Epithelial cell of esophagus (primary cell): ENCODE measurements around the gene CFAP46.
"Not testable (repeated sequence)": the region's sequence is repeated elsewhere in the genome, so short reads cannot be mapped to it uniquely, and the experiment has no call there.

ENCODE experiments used
- DNase-seq: peaks from one replicate; pipeline ENCODE4 v3.0.0; 2010; ENCODE audit warnings: low read depth
- H3K4me3 ChIP-seq: 2 replicates; pipeline ENCODE4 v1.5.1; 2011; ENCODE audit warnings: mild to moderate bottlenecking, low read length, control low read depth
- CTCF ChIP-seq: IDR thresholded peaks from 2 replicates; pipeline ENCODE4 v1.5.1; 2011; ENCODE audit warnings: low read depth, mild to moderate bottlenecking, low read length, control low read depth, inconsistent platforms; ENCODE audit not compliant: insufficient read depth; ENCODE audit errors: missing control alignments

CFAP46 gene

GRCh38 chr10:132828681-132829080 is 113.7 kb downstream of the CFAP46 start:
- DNase-seq: no peak
- no peak for TF ChIP-seq CTCF
- no peak overlapping the region for H3K4me3 ChIP-seq

GRCh38 chr10:132827861-132828539 is 114.4 kb downstream of the CFAP46 start:
- no peak overlapping the region for H3K4me3 ChIP-seq
- no peak for DNase-seq
- no peak for TF ChIP-seq CTCF

GRCh38 chr10:132827423-132827789 is 115.0 kb downstream of the CFAP46 start:
- DNase-seq: no peak
- TF ChIP-seq CTCF: no peak
- no peak overlapping the region for H3K4me3 ChIP-seq

GRCh38 chr10:132826524-132827422 is 115.6 kb downstream of the CFAP46 start:
- H3K4me3 ChIP-seq: no peak overlapping the region
- DNase-seq: no peak
- TF ChIP-seq CTCF: no peak

GRCh38 chr10:132825783-132826523 is 116.4 kb downstream of the CFAP46 start:
- H3K4me3 ChIP-seq: not testable (repeated sequence)

GRCh38 chr10:132820056-132820455 is 122.3 kb downstream of the CFAP46 start:
- TF ChIP-seq CTCF: no peak
- DNase-seq: no peak
- no peak overlapping the region for H3K4me3 ChIP-seq

More at GRCh38 chr10:132825783-132826523, 116.4 kb downstream of the CFAP46 start:
- not testable (repeated sequence) for DNase-seq

GRCh38 chr10:132817701-132818211 is 124.6 kb downstream of the CFAP46 start:
- TF ChIP-seq CTCF: no peak
- H3K4me3 ChIP-seq: no peak overlapping the region
- no peak for DNase-seq
